Stimulated activated CD4-positive, alpha-beta T cell treated with anti-CD3 and anti-CD28 coated beads, TNF-alpha, amount 100 ng/mL, for 48 hours (primary cell): ENCODE measurements around the gene VKORC1.

Experiments used
- DNase-seq, 3 donors: peaks; one replicate each; pipeline ENCODE4 v3.0.0-alpha.2; 2020; ENCODE audit warnings: low read depth in 3 of 3

The VKORC1 gene

GRCh38 chr16:31063495-31063842 is 31.1 kb downstream of the VKORC1 start:
- no peak for DNase-seq

GRCh38 chr16:31061813-31062440 is 32.7 kb downstream of the VKORC1 start:
- DNase-seq: no peak

- no peak for DNase-seq
Observed at GRCh38 chr16:31061126-31061812, 33.3 kb downstream of the VKORC1 start.

- no peak for DNase-seq
Observed at GRCh38 chr16:31055613-31056012, 39.0 kb downstream of the VKORC1 start.

- DNase-seq: no peak
Observed at GRCh38 chr16:31052114-31052513, 42.5 kb downstream of the VKORC1 start.

- DNase-seq: no peak
Observed at GRCh38 chr16:31050280-31051030, 44.1 kb downstream of the VKORC1 start.

GRCh38 chr16:31043898-31044481 is 50.6 kb downstream of the VKORC1 start:
- no peak for DNase-seq

GRCh38 chr16:31043352-31043751 is 51.2 kb downstream of the VKORC1 start:
- DNase-seq: no peak

GRCh38 chr16:31042866-31043265 is 51.7 kb downstream of the VKORC1 start:
- DNase-seq: no peak
